Vagina (tissue), 2 donors: ENCODE data around the gene HSD11B2.

Experiments used
- POLR2A ChIP-seq, 2 donors: fragments of 450-650 bp; IDR thresholded peaks; one replicate each; pipeline ENCODE4 v1.6.1; 2017; ENCODE audit warnings: antibody characterized with exemption in 2 of 2, mild to moderate bottlenecking in 2 of 2, moderate library complexity in 2 of 2
- POLR2AphosphoS5 ChIP-seq, 2 donors: sonication (generic); formaldehyde crosslinking; IDR thresholded peaks; one replicate each; pipeline ENCODE4 v1.9.0; 2017; ENCODE audit warnings: antibody characterized with exemption in 2 of 2, mild to moderate bottlenecking in 2 of 2, low read depth in 1 of 2; ENCODE audit not compliant: insufficient read depth in 1 of 2
- TF ChIP-seq, protein P1 (sequence below), 3 experiments: fragments of 450-650 bp in 2 of 3; fragments of 200-600 bp in 1 of 3; sonication (generic) in 1 of 3; IDR thresholded peaks; one replicate each; pipeline ENCODE4 v1.5.1; 2017 to 2019; ENCODE audit warnings: antibody characterized with exemption in 3 of 3, mild to moderate bottlenecking in 2 of 3, moderate library complexity in 2 of 3

DNA sequence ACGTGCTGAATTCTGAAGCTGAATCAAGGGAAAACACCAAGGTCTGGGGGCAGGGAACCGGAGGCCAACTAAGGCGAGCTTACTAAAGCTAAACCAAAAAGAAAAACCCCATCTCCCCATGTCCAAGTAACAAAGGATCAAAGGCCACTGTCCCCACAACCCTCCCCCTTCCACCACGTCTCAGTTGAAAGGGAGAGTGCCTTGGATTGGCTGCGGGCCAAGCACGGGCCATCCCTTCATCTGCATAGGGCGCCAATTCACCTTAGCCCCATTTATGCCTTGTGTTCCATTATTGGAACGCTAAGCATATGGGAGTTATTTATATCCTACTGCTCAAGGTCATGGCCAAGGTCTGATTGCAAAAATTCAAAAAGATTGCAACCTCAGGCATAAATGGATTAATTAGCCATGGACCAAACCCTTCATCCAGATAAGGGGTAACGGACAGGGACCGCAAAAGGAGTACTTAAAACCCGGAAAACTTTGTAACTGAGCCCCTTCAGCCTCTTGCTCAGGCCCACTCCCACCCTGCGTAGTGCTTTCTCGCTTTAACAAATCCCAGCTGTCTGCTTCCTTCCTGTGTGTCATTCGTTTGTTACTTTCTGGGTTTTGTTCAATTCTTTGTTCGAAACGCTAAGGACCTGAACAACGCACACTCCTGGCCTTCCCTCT is 50.8 kb downstream of the HSD11B2 start:
- TF ChIP-seq, protein P1, sequence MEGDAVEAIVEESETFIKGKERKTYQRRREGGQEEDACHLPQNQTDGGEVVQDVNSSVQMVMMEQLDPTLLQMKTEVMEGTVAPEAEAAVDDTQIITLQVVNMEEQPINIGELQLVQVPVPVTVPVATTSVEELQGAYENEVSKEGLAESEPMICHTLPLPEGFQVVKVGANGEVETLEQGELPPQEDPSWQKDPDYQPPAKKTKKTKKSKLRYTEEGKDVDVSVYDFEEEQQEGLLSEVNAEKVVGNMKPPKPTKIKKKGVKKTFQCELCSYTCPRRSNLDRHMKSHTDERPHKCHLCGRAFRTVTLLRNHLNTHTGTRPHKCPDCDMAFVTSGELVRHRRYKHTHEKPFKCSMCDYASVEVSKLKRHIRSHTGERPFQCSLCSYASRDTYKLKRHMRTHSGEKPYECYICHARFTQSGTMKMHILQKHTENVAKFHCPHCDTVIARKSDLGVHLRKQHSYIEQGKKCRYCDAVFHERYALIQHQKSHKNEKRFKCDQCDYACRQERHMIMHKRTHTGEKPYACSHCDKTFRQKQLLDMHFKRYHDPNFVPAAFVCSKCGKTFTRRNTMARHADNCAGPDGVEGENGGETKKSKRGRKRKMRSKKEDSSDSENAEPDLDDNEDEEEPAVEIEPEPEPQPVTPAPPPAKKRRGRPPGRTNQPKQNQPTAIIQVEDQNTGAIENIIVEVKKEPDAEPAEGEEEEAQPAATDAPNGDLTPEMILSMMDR (IDR thresholded peaks at IDR 0.05), result no peak
- TF ChIP-seq POLR2AphosphoS5 (IDR thresholded peaks at IDR 0.05; ENCODE audit: insufficient read depth in 1 of 2, low read depth in 1 of 2) (no peak), POLR2A (IDR thresholded peaks at IDR 0.05) (no peak)
